HG02759 (cell line): Measurements from ENCODE around the gene SPTBN1.
A peak's percentile ranks its signal among the peaks of the same experiment; 100 is the strongest.
"Not testable (repeated sequence)": the region's sequence is repeated elsewhere in the genome, so short reads cannot be mapped to it uniquely, and the experiment has no call there.

Experiments used
- ATAC-seq: cut with Tn5 transposase; IDR thresholded peaks from one replicate; pipeline ENCODE4 v1.9.1; 2021; ENCODE audit warnings: mild to moderate bottlenecking, moderate library complexity; ENCODE audit not compliant: unreplicated experiment

Gene SPTBN1

DNA sequence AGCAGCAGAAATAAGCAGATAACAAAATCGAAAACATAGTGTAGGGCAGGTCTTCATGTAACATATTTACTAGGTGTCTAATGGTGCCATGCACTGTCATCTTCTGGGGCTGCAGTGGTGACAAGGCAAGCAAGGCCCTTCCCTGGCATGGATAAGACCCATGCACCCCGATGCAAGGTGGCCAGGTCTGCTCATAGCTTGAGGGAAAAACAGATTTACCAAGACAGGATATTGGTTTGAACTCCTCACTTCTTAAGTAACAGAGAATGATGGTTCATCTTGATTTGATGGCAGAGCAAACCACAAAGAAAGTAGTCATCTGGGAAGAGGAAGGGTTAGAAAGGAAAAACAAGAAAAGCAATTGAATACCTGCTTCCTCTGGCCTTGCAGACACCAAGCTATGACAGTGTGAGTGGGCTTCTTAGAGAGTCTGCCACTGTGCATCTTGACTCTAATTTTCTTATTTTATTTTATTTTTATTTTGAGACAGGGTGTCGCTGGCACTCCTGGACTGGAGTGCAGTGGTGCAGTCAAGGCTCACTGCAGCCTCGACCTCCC, 231.5 kb downstream of the SPTBN1 start:
- ATAC-seq, result no peak

DNA sequence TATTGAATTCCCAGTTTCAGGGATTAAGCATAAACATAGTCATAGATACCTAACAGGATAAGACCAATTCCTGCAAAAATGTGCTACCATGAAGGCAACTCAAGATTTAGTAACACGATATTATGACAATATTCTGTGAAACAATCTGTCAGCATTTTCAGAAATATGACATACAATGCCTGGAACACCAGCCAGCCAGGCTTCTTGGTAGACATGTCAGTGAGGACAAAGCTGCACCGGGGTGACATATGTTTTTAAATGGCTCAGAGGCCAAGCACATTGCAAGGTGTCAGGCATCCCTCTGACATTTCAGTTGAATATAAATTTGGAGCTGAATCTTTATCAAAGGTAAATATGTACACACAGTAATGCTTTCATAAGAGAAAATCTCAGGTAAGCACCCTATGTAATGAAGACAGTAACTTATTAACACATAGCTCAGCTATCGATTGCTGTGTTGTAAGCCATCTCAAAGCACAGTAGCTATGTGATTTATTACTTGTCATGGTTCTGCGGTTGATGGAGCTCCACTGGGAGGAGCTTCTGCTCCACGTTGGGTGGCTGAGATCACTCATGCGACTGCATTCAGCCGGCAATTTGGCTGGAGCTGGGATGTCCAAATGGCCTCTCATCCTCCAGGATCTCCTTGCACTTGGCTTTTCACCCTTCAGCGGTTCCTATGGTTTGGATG, 235.5 kb downstream of the SPTBN1 start:
- ATAC-seq, result no peak

DNA sequence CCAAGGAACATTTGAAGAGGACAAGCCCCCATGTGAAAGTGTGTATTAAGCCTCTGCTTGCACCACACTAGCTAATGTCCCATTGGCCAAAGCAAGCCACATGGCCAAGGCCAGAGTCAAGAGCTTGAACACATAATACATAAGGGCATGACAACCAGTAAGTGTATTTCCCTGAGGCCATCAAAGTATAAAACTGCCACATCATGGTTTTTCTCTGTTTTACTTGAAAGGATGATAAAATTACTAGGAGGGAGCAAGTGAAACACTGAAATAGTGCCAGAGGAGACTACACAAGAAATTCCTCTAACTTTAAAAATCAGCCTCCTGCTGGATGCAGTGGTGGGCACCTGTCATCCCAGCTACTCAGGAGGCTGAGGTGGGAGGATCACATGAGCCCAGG, 236.4 kb downstream of the SPTBN1 start:
- no peak for ATAC-seq

DNA sequence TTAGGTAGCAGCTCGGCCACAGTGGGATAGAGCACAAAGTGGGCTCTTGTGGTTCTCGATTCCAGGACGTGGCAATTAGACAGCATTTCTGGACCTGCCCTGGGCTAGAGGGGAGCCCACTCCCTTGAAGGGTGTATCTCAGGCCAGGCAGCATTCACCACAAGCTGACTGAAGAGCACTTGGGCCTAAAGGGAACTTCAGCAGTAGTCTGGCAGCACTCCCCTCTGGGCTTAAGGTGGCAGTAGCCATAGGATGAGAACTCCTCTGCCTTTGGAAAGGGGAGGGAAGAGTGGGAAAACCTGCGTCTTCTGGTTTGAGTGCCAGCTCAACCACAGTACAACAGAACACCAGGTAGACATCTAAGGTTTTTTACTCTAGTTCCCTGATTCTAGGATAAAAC, 239.3 kb downstream of the SPTBN1 start:
- no peak for ATAC-seq

DNA sequence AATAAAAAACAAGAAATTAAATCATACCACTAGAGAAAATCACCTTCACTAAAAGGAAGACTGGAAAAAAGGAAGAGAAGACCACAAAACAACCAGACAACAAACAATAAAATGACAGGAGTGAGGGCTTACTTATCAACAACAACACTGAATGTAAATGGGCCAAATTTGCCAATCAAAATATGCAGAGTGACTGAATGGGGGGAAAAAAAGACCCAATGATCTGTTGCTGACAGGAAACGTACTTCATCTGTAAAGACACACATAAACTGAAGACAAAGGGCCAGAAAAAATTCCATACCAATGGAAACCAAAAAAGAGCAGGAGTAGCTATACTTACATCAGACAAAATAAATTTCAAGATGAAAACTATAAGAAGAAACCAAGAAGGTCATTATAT, 241.8 kb downstream of the SPTBN1 start:
- no peak for ATAC-seq

DNA sequence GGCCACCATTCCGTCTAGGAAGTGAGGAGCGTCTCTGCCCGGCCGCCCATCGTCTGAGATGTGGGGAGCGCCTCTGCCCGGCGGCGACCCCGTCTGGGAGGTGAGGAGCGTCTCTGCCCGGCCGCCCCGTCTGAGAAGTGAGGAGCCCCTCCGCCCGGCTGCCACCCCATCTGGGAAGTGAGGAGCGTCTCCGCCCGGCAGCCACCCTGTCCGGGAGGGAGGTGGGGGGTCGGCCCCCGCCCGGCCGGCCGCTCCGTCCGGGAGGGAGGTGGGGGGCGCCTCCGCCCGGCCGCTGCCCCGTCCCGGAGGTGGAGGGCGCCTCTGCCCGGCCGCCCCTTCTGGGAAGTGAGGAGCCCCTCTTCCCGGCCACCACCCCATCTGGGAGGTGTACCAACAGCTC, 242.8 kb downstream of the SPTBN1 start:
- not testable (repeated sequence) for ATAC-seq

DNA sequence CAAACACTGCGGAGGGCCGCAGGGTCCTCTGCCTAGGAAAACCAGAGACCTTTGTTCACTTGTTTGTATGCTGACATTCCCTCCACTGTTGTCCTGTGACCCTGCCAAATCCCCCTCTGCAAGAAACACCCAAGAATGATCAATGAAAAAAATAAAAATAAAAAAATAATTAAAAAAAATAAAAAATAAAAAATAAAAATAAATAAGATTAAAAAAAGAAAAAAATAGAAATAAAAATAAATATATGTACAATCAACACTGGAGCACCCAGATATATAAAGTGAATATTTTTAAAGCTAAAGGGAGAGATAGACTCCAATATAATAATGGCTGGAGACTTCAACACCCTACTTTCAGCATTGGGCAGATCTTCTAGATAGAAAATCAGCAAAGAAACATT, 243.5 kb downstream of the SPTBN1 start:
- ATAC-seq, result no peak

DNA sequence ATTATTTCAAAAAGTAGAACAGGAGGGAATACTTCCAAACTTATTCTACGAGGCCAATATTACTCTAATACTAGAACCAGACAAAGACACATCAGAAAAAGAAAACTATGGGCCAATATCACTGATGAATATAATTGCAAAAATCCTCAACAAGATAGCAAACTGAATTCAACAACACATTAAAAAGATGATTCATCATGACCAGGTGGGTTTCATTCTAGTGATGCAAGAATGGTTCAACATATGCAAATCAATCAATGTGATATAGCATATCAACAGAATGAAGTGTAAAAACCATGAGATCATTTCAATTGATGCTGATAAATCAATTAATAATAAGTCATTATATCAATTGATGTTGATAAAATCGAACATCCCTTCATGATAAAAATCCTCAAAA, 244.9 kb downstream of the SPTBN1 start:
- no peak for ATAC-seq

DNA sequence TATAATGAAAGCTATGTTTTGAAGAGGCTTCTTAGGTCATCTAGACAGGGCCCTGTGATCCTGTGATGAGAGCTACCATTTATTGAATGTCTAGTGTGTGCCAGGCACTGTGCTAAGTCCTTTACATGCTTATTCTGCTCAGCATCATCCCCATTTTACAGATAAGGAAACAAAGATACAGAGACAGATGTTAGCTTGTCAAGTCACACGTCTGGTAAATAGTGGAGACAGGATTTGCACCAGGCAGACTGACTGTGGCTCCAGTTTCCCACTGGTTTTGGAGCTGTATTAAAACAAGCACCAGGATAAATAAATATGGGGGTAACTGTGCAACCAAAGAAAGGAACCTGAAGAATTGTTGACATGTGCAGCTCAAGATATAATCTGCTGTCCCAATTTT, 248.1 kb downstream of the SPTBN1 start:
- no peak for ATAC-seq

DNA sequence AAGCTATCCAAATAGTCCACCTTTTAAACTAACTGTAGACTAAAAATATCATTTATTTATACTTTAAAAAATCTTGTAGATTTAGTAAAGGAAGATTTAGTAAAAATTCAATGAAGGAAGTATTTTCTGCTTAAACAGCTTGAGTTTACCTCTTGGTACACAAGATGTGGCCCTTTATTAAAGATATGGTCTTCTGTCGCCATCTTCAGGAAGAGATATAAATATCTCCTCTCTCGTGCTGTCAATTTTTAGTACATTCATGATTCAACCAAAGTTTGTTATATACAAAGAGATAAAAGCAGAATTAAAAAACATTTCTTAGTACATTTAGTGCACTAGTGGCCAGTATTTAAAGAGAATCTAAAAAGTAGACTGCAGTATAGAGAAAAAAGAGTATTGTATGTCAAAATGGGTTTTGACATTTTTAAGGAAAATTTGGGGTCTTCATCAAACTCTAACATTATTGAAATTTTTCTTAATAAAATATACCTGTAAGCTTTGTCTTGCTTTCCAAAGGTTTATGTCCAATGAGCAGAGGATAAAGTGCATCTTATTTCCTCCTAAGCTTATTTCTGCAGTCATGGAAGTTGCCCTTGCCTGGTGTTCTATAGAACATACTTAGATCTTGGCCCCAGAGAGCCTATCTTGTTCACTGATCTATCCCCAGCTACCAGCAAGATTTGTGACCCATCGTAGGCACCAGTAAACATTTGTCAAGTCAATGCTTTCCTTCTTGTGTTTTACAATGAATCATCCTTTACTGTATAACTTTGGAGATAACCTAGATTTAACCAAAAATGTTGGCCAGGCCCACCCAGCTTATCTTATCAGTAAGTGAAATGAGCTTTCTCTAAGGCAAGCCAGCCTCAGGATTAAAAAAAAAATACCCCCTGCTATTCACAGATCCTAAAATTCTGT, 248.8 kb downstream of the SPTBN1 start:
- ATAC-seq, result no peak

DNA sequence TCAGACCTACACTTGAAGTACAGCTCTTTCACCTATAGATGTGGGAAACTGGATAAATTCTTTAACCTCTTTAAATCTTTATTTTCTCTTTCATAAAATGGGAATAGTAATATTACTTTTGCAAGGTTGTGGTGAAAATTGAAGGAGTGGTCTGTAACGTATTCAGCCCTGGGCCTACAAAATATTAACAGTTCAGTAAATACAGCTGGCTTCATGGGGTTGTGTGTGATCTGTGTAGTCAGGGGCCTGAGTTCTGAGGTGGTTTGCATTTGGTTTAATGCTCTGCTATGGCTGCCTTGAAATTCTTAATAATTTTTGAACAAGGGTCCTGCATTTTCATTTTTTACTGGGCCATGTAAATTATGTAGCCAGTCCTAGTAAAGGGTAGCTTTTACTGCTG, 250.5 kb downstream of the SPTBN1 start:
- ATAC-seq, result no peak

DNA sequence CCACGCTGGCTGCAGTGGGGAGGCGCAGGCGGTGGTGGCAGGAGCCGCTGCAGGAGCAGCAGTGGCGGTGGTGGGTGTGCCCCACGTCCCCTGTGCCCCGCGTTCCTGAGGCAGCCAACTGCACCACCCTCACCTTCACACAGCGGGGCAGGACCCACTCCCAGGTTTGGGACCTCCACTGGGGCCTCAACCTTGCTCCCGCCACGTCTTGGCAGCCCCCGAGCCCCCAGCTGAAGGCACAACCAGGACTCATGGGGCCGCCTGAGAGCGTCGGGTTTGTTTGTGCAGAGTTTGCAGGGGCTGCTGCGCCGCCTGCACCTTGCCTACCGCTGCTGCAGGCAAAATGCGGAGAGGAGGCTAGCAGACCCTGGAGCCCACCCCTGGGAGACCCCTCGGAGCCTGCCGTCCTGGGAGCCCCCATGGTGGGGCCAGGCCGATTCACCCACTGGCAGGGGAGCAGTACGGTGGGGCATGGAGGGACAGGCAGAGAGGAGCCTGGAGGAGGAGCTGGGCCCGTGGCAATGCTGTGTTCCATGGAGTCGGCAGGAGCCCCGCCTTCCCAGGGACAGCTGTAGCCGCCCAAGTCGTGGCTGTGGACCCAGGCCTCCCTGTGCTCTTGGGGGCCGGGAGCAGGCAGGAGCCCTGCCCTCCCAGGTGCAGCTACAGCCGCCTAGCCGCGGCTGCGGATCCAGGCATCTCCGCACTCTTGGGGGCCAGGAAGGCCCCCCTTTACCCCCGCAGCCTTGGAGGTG, 252.6 kb downstream of the SPTBN1 start:
- peak; percentile 37 for ATAC-seq

DNA sequence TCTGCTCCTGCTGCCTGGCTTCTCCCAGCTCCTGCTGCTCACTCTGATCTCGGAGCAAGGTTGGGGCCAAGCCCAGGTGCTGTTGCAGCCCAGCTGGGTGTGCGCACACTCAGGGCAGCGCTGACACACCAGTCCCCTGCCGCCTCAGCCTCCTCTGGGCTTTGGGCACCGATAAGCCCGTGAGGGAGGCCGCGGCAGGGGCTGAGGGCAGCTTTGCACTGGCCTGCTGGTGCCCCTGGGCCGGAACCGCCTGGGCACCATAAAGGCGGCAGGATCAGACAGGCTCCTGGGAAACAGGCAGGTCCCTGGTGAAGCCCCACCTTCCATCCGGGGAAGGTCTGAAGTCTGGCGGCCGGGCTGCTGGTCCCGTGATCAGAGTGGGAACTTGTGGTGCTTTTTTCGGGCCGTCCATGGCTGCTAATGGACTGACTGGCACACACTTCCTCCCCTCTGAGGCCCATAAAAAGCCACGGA, 253.2 kb downstream of the SPTBN1 start:
- ATAC-seq, result peak; percentile 52

DNA sequence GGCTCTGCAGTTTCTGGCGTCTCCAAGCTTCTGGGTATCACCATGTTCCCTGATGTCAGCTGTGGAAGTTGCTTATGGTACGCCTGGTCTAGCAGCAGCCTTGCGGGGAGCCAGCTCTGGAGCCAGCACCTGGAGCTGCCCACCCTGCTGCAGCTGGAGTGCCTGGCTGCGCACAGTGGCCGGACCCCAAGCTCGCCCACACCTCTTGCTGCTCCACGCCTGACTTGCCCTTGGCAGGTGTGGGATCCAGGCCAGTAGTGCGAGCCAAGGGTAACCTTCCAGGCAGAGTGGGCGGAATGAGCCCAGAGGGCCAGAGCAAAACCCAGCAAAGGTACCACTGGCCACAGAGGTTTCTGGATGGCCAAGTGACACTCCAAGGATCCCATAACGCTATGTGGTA, 254.1 kb downstream of the SPTBN1 start:
- ATAC-seq, result no peak

DNA sequence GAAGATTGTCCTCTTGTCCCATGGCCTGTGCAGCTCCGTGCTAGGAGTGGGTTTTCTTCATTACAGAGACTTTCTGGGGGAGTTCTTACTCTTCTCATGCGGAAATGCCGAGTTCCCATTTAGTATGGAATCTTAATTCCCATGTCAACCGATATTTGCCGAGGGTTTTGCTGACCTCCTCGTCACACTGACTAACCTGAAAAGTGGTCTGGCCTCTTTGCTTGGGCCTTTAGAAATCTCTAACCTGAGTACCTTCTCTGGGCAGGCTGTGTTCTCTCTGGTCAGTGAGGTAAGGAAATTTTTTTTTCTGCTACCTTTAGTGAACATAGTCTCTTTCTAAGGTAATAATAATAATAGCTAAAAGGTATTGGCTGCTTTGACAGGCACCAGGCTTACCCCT, 256.4 kb downstream of the SPTBN1 start:
- no peak for ATAC-seq

DNA sequence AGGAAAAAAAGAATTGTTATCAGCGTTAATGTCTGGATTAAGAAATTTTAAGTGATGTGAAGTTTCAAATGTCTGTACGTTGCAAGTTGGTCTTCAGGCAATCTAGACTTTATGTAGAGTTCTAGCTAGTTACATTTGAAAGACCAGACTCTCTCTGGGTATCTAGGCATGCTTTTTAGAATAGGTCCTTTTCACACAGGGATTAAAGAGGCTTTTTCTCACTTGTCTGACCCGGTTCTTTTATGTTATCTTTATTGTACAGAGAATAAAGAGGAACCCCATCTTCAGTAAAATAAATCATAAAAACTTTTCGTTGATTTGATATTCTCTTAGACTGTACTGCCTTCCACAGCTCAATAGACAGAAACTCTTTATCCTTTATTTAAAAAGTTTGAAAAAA, 258.9 kb downstream of the SPTBN1 start:
- no peak for ATAC-seq

DNA sequence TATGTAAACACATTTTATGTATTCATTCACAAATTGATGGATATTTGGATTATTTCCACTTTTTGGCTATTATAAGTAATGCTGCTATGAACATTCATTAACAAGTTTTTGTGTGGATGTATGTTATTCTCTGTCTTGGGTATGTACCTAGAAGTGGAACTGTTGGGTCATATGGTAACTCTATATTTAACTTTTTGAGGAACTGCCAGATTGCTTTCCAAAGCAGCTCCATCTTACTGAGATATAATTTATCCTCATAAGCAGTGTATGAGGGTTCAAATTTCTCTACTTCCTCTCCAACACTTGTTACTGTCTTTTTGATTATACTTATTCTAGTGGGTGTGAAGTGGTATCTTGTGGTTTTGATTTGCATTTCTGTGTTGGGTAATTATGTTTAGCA, 260.2 kb downstream of the SPTBN1 start:
- no peak for ATAC-seq

DNA sequence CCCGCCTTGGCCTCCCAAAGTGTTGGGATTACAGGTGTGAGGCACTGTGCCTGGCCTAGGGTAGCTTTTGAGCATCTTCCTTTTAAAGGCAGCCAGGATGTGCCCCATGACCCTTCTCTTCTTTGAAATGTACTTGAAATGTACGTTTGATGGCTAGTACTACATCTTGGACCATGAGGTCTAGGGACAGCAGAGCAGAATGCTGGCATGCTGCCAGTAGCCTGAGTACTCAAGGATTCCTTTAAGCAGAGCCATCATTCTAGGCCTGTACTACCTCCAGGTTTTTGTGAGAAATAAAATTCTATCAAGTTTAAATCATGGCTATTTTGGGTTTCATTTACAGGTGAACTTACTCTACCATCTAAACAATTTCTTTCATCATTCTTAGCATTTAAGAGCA, 264.4 kb downstream of the SPTBN1 start:
- ATAC-seq, result no peak
